A549 (cell line): Measurements from ENCODE around the gene CYP4F11.

Experiments used
- EHF ChIP-seq: fragments of 250-450 bp; sonication (Bioruptor Pico); IDR thresholded peaks from 2 replicates; pipeline ENCODE4 v1.5.0; 2020; ENCODE audit warnings: mild to moderate bottlenecking
- POLR2A ChIP-seq: IDR thresholded peaks from 2 replicates; pipeline ENCODE4 v1.6.1; 2012; ENCODE audit warnings: mild to moderate bottlenecking, low read length
- RFX5 ChIP-seq: fragments of 450-650 bp; IDR thresholded peaks from 2 replicates; pipeline ENCODE4 v1.7.1; 2014; ENCODE audit warnings: antibody characterized with exemption, mild to moderate bottlenecking, moderate library complexity
- TFCP2L1 ChIP-seq: fragments of 250-450 bp; sonication (Bioruptor Pico); IDR thresholded peaks from 2 replicates; pipeline ENCODE4 v1.5.0; 2021; ENCODE audit warnings: mild to moderate bottlenecking
- ZFP36 ChIP-seq: fragments of 450-650 bp; IDR thresholded peaks from 2 replicates; pipeline ENCODE4 v1.6.1; 2014; ENCODE audit warnings: borderline replicate concordance; ENCODE audit not compliant: partially characterized antibody

- no peak for TF ChIP-seq ZFP36
- no peak for TF ChIP-seq POLR2A
- TF ChIP-seq EHF (CRISPR knock-in tag), result no peak
- no peak for TF ChIP-seq RFX5
- TF ChIP-seq TFCP2L1 (CRISPR knock-in tag), result no peak
Observed at GRCh38 chr19:15964231-15964630, 29.9 kb upstream of the CYP4F11 start.
